ENCODE data around the gene LGMN. TPM values are rescaled to one million over a fixed set of nuclear protein-coding genes. Genes with fewer than 3 reads are reported as not detected.
"Not testable (repeated sequence)": the region's sequence is repeated elsewhere in the genome, so short reads cannot be mapped to it uniquely, and the experiment has no call there.

Gene LGMN
- total RNA-seq, 4 donors from 2014 or later = 26.5 to 103 (median 57.2) TPM

DNA sequence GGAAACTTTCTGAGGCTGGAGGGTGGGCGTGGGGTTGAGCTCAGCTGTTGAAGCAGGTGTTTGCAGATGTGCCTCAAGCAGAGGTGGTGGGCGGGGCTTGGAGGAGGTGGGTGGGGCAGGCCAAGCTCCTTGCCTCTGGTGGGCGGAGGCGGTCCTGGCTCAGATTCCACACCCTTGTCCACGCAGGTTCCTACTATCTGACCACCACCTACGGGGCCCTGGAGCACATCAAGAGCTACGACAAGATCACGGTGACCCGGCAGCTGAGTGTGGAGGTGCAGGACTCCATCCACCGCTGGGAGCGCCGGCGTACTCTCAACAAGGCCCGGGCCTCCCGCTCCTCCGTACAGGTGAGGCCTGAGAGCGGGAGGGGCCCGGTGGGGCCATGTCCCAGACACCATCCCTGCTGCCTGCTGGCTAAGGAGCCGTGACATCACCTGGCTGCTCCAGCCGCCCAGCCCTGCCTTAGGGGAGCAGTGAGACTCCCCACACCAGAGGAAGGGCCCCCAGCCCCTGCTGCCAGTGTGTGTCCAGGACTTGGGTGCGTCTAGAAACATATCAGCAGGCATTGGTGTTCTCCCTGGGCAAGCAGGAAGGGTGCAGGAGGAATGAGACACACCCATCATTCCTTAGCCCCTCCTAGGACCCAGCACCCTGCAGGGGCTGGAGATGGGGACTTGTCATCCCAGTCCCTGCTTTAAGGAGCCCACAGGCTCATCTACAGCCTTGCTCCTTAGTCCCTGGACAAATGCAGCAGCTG lies 63.4 kb downstream of the LGMN start:
- Histone ChIP-seq H3K9me3 (no peaks in the 10 kb centered on the region), H3K27me3 (no peaks in the 10 kb centered on the region), H3K36me3 (no peaks in the 10 kb centered on the region), H3K4me1 (peaks cover 7 to 35% (median 18%) of the 10 kb centered on the region in 4 donors), H3K27ac (no peak overlapping the region), H3K4me3 (no peak overlapping the region)
- TF ChIP-seq POLR2A (IDR thresholded peaks at IDR 0.05) (no peak), EP300 (IDR thresholded peaks at IDR 0.05; ENCODE audit: low read depth) (no peak), POLR2AphosphoS5 (IDR thresholded peaks at IDR 0.05) (no peak)
- TF ChIP-seq, protein P1, sequence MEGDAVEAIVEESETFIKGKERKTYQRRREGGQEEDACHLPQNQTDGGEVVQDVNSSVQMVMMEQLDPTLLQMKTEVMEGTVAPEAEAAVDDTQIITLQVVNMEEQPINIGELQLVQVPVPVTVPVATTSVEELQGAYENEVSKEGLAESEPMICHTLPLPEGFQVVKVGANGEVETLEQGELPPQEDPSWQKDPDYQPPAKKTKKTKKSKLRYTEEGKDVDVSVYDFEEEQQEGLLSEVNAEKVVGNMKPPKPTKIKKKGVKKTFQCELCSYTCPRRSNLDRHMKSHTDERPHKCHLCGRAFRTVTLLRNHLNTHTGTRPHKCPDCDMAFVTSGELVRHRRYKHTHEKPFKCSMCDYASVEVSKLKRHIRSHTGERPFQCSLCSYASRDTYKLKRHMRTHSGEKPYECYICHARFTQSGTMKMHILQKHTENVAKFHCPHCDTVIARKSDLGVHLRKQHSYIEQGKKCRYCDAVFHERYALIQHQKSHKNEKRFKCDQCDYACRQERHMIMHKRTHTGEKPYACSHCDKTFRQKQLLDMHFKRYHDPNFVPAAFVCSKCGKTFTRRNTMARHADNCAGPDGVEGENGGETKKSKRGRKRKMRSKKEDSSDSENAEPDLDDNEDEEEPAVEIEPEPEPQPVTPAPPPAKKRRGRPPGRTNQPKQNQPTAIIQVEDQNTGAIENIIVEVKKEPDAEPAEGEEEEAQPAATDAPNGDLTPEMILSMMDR (IDR thresholded peaks at IDR 0.05) = no peak
- WGBS, 2 donors (ENCODE audit: low coverage in 1 of 2) = 83 to 90% methylated on average over 1 to 20 of the region's 21 CpGs
- in situ Hi-C loops (cut with MboI; ENCODE audit: low pct_ligation_motif_present in 1 of 4, low pct_unique_long_range_greater_than_20kb in 1 of 4, low sequenced_read_pairs in 3 of 4) = loop anchor here (25.0 kb wide), 2 partner anchors 102 to 548 kb away; partner anchors contain the start of gene GOLGA5 (in 1 of the 4)
- no peak for DNase-seq
- intact Hi-C loops (cut with DNase I; ENCODE audit: low total_unique reads) = loop anchor here (5.0 kb wide), 2 partner anchors 97 to 173 kb away; partner anchors contain the start of gene RIN3

DNA sequence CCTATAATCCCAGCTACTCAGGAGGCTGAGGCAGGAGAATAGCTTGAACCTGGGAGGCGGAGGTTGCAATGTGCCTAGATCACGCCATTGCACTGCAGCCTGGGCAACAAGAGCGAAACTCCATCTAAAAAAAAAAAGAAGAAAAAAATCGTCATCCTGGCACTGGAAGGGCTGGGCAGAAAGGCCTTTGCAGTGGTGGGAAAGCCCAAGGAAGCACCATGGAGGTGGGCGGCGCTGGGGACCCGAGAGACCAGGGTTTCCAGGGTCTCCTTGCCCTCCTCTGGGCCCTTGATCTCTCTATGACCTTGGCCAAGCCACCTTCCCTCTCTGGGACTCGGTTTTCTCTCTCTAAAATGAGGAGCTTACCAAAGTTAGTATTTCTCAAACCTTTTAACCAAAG lies 65.4 kb downstream of the LGMN start:
- intact Hi-C loops (cut with DNase I; ENCODE audit: low total_unique reads) (loop anchor here (5.0 kb wide), 1 partner anchor 171 kb away; the partner anchor contains the start of gene RIN3), in situ Hi-C loops (cut with MboI; ENCODE audit: low pct_ligation_motif_present in 1 of 4, low pct_unique_long_range_greater_than_20kb in 1 of 4, low sequenced_read_pairs in 3 of 4) (loop anchor here (25.0 kb wide), 2 partner anchors 104 to 546 kb away; partner anchors contain the start of gene GOLGA5 (in 1 of the 4))
- no peak overlapping the region for H3K27ac ChIP-seq
- no peak overlapping the region for H3K4me3 ChIP-seq
- TF ChIP-seq POLR2A (IDR thresholded peaks at IDR 0.05) (no peak), POLR2AphosphoS5 (IDR thresholded peaks at IDR 0.05) (no peak), EP300 (IDR thresholded peaks at IDR 0.05; ENCODE audit: low read depth) (no peak)
- TF ChIP-seq, protein P1 (IDR thresholded peaks at IDR 0.05) = no peak
- H3K36me3 ChIP-seq = no peaks in the 10 kb centered on the region
- WGBS, 2 donors (ENCODE audit: low coverage in 1 of 2) = 90 to 92% methylated on average over 2 to 8 of the region's 8 CpGs
- DNase-seq = no peak
- H3K27me3 ChIP-seq = no peaks in the 10 kb centered on the region
- H3K4me1 ChIP-seq = peaks cover 7 to 25% (median 16%) of the 10 kb centered on the region in 4 donors
- H3K9me3 ChIP-seq = no peaks in the 10 kb centered on the region

DNA sequence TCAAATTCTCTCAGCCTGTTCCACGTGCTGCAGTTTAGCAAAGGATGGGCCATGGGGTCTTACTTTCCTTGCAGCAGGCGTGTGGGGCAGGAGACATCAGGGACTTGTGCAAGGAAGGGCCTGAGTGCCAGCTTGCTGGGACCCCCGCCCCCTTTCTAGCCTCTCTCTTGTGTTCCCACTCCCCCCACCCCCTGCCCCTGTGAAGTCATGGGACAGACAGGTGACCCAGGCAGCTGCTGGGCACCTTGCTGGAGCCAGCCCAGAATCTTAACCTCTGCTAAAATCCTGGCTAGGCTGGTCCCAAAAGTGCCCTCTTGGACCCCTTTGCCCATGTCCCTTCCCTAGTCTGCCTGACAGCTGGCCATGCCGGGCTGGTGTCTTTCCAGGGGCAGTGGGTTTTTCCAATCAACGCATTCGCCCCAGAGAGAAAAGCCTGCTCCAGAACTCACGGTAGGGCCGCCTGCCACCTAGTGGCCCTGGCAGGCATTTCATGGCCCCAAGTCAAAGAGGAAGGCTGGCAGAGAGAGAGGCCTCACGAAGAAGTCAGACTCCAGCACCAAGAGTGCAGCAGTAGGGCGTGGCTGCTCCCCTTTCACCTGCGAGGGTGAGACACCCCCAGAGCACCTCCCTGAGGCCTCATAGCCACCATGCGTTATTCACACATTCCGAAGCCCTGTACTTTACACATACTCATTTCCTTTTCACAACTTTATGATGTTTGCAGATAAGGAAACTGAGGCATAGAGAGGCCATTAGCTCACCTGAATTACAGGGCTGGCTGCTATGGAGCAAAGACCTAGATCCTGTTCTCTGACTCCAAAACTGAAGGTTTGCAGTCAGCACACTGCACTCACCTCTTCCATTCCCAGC lies 67.4 kb downstream of the LGMN start:
- peak in 1 of 3 donors; percentile 18 for TF ChIP-seq POLR2AphosphoS5 (IDR thresholded peaks at IDR 0.05)
- no peak for TF ChIP-seq POLR2A (IDR thresholded peaks at IDR 0.05)
- TF ChIP-seq, protein P1 (IDR thresholded peaks at IDR 0.05) = peak; percentile 95 to 96 (median 95)
- TF ChIP-seq EP300 (IDR thresholded peaks at IDR 0.05; ENCODE audit: low read depth) = no peak
- WGBS, 2 donors (ENCODE audit: low coverage in 1 of 2) = 21% methylated on average over 12 of the region's 13 CpGs; no CpG with 5 or more reads in 1 of the 2 donors
- peak; percentile 85 for DNase-seq
- Histone ChIP-seq H3K27me3 (no peaks in the 10 kb centered on the region), H3K36me3 (no peaks in the 10 kb centered on the region), H3K4me1 (peaks cover 0 to 11% (median 2%) of the 10 kb centered on the region in 4 donors), H3K9me3 (no peaks in the 10 kb centered on the region), H3K4me3 (no peak overlapping the region), H3K27ac (peak overlapping the region in 1 of 4 donors; percentile 15)
- in situ Hi-C loops (cut with MboI; ENCODE audit: low pct_ligation_motif_present in 1 of 4, low pct_unique_long_range_greater_than_20kb in 1 of 4, low sequenced_read_pairs in 3 of 4) = loop anchor here (25.0 kb wide), 2 partner anchors 106 to 544 kb away; partner anchors contain the start of gene GOLGA5 (in 1 of the 4)
- intact Hi-C loops (cut with DNase I; ENCODE audit: low total_unique reads) = loop anchor here (5.0 kb wide), 1 partner anchor 169 kb away; the partner anchor contains the start of gene RIN3

DNA sequence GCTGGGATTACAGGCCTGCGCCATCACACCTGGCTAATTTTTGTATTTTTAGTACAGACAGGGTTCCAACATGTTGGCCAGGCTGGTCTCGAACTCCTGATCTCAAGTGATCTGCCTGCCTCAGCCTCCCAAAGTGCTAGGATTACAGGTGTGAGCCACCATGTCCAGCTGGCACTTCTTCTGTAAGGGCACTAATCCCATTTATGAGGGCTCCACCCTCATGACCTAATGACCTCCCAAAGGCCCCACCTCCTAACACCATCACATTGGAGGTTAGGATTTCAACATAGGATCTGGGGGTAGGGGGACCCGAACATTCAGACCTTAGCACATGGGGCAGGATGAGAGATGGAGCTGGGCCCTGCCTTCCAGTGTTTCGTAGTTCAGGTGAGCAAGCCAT lies 68.1 kb downstream of the LGMN start:
- H3K4me3 ChIP-seq, H3K36me3 ChIP-seq, H3K9me3 ChIP-seq, H3K27me3 ChIP-seq, DNase-seq, H3K27ac ChIP-seq: not testable (repeated sequence)
- 50 to 83% methylated on average over 2 to 4 of the region's 4 CpGs for WGBS, 2 donors (ENCODE audit: low coverage in 1 of 2)
- in situ Hi-C loops (cut with MboI; ENCODE audit: low pct_ligation_motif_present in 1 of 4, low pct_unique_long_range_greater_than_20kb in 1 of 4, low sequenced_read_pairs in 3 of 4) (loop anchor here (25.0 kb wide), 2 partner anchors 107 to 543 kb away; partner anchors contain the start of gene GOLGA5 (in 1 of the 4)), intact Hi-C loops (cut with DNase I; ENCODE audit: low total_unique reads) (loop anchor here (5.0 kb wide), 1 partner anchor 168 kb away; the partner anchor contains the start of gene RIN3)
- H3K4me1 ChIP-seq = peaks cover 0 to 11% (median 2%) of the 10 kb centered on the region in 4 donors
